PC-9 (cell line): Measurements from ENCODE around the gene ASB8. TPM values are rescaled to one million over a fixed set of nuclear protein-coding genes. Genes with fewer than 3 reads are reported as not detected.

Source experiments
- BruUV-seq: library from RNA; stranded (reverse); fragments of 400-500 nt; replicated peaks from 2 replicates; lab custom pipeline; 2021; lab: Mats Ljungman, UMichigan
- CTCF ChIA-PET: fragments of 300-600 bp; sonication (Branson Sonifier 250); formaldehyde crosslinking; loops from one replicate; lab custom pipeline; 2022; ENCODE audit warnings: antibody characterized with exemption; lab: Charles Lee
- POLR2A ChIA-PET: fragments of 300-600 bp; sonication (Branson Sonifier 250); formaldehyde crosslinking; loops from one replicate; lab custom pipeline; 2022; ENCODE audit warnings: antibody characterized with exemption; ENCODE audit not compliant: unreplicated experiment; lab: Charles Lee
- DNase-seq, 2 experiments: peaks; one replicate each; pipeline versions ENCODE4 v3.0.0 to v3.0.0-alpha.2; 2015 to 2022; ENCODE audit warnings: mixed read lengths in 1 of 2
- H2AFZ ChIP-seq: fragments of 200-600 bp; sonication (generic); 2 replicates; pipeline ENCODE4 v1.8.1; 2017; ENCODE audit warnings: antibody characterized with exemption
- H3F3A ChIP-seq: fragments of 200-600 bp; sonication (generic); 2 replicates; pipeline ENCODE4 v1.8.1; 2017; ENCODE audit warnings: antibody characterized with exemption, mild to moderate bottlenecking, low read depth; ENCODE audit not compliant: insufficient read depth
- H3K27ac ChIP-seq: fragments of 200-600 bp; sonication (generic); 2 replicates; pipeline ENCODE4 v1.6.1; 2016; ENCODE audit warnings: mixed run types
- H3K27me3 ChIP-seq: fragments of 200-600 bp; sonication (generic); 2 replicates; pipeline ENCODE4 v1.6.1; 2016; ENCODE audit warnings: low read depth, mixed run types; ENCODE audit not compliant: insufficient read depth
- H3K36me3 ChIP-seq: fragments of 200-600 bp; sonication (generic); 2 replicates; pipeline ENCODE4 v1.6.1; 2016; ENCODE audit warnings: low read depth, mixed run types
- H3K4me1 ChIP-seq: fragments of 200-600 bp; sonication (generic); replicated peaks from 2 replicates; pipeline ENCODE4 v1.6.1; 2016; ENCODE audit warnings: mixed run types; ENCODE audit not compliant: insufficient read depth
- H3K4me2 ChIP-seq: fragments of 200-600 bp; sonication (generic); 2 replicates; pipeline ENCODE4 v1.6.1; 2017; ENCODE audit warnings: mixed run types
- H3K4me3 ChIP-seq: fragments of 200-600 bp; sonication (generic); 2 replicates; pipeline ENCODE4 v1.6.1; 2016; ENCODE audit warnings: mixed run types
- H3K79me2 ChIP-seq: fragments of 200-600 bp; sonication (generic); 2 replicates; pipeline ENCODE4 v1.6.1; 2017; ENCODE audit warnings: low read depth, mixed run types
- H3K9me2 ChIP-seq: fragments of 200-600 bp; sonication (generic); 2 replicates; pipeline ENCODE4 v1.8.1; 2017; ENCODE audit warnings: mild to moderate bottlenecking; ENCODE audit not compliant: insufficient read depth
- H3K9me3 ChIP-seq: fragments of 200-600 bp; sonication (generic); 2 replicates; pipeline ENCODE4 v1.8.1; 2016; ENCODE audit warnings: low read depth; ENCODE audit not compliant: insufficient read depth
- H4K20me1 ChIP-seq: fragments of 200-600 bp; sonication (generic); 2 replicates; pipeline ENCODE4 v1.8.1; 2017; ENCODE audit not compliant: insufficient read depth
- EZH2 ChIP-seq: fragments of 200-600 bp; sonication (generic); IDR thresholded peaks from 2 replicates; pipeline ENCODE4 v1.8.0; 2017; ENCODE audit warnings: antibody characterized with exemption, low read depth
- intact Hi-C: fragments of 100-400 bp; cut with micrococcal nuclease; formaldehyde crosslinking; loops from one replicate; pipeline ENCODE4 v1.10.0; 2022; ENCODE audit not compliant: unreplicated experiment
- total RNA-seq: library from RNA; stranded (reverse); gene quantifications from 2 replicates; pipeline ENCODE4 v1.2.3, GENCODE V29; 2021
- TF ChIP-seq, protein P1 (sequence below): fragments of 200-600 bp; sonication (generic); conservative IDR thresholded peaks from 2 replicates; pipeline ENCODE4 v1.6.1; 2017; ENCODE audit warnings: mixed run types, antibody characterized with exemption, mild to moderate bottlenecking, moderate library complexity

Gene ASB8
- total RNA-seq, 1 experiment from 2014 or later: 25.1 TPM

DNA sequence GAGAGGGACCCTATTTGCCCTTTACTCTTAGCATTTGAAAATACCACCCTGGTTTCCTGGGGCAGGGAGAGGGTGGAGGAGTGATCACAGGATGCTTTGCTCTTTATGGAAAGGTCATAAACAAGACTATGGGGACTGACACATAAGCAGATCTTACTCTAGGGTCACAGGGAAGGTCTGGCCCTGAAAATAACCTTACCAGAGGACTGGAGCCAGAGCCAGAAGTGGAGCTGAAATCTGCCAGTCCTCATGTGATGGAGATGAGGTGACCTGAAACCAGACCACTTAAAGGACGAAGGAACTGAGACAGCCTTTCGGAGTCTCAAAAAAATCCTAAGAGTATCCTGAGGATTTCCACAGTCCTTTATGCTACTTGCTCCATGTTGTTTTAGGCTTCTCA is 25.8 kb downstream of the ASB8 start:
- no TSS peak for BruUV-seq
- H3K9me3 ChIP-seq: no peaks in the 10 kb centered on the region
- ChIA-PET CTCF (interaction anchor here (1.1 kb wide), 1 partner anchor 11 kb away, joined by 3 read pairs; no protein-coding TSS in a partner anchor), POLR2A (no interaction called here)
- H3K4me3 ChIP-seq: no peak overlapping the region
- no peaks in the 10 kb centered on the region for H3K4me1 ChIP-seq
- H2AFZ ChIP-seq: no peak overlapping the region
- no peaks in the 10 kb centered on the region for H3F3A ChIP-seq
- H3K79me2 ChIP-seq: no peaks in the 10 kb centered on the region
- no peak overlapping the region for H3K27ac ChIP-seq
- no peaks in the 10 kb centered on the region for H3K9me2 ChIP-seq
- DNase-seq: no peak
- intact Hi-C loops: no loop called here
- no peaks in the 10 kb centered on the region for H3K27me3 ChIP-seq
- TF ChIP-seq, protein P1, sequence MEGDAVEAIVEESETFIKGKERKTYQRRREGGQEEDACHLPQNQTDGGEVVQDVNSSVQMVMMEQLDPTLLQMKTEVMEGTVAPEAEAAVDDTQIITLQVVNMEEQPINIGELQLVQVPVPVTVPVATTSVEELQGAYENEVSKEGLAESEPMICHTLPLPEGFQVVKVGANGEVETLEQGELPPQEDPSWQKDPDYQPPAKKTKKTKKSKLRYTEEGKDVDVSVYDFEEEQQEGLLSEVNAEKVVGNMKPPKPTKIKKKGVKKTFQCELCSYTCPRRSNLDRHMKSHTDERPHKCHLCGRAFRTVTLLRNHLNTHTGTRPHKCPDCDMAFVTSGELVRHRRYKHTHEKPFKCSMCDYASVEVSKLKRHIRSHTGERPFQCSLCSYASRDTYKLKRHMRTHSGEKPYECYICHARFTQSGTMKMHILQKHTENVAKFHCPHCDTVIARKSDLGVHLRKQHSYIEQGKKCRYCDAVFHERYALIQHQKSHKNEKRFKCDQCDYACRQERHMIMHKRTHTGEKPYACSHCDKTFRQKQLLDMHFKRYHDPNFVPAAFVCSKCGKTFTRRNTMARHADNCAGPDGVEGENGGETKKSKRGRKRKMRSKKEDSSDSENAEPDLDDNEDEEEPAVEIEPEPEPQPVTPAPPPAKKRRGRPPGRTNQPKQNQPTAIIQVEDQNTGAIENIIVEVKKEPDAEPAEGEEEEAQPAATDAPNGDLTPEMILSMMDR: no peak
- no peak for TF ChIP-seq EZH2
- H3K36me3 ChIP-seq: peaks cover 19% of the 10 kb centered on the region; the same call in 1 of the 2 replicates
- H4K20me1 ChIP-seq: no peaks in the 10 kb centered on the region
- H3K4me2 ChIP-seq: no peak overlapping the region

DNA sequence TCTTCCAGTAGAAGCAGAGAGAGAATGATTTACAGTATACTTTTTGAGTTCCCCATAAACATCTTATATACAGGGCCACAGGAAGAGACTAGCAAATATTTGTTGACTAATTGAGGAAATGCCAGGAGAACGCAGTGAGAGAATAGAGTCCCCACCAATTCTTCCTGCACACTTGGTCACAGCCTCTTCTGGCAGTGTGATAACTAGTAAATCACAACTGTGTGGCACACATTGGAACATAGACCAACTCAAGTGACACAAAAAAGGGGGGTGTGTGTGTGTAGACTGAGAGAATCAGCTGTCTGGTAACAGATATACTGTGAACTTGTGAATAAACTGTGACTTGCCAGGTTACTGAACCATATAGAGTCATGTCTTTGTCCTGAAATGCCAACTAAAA is 27.9 kb downstream of the ASB8 start:
- intact Hi-C loops: no loop called here
- Histone ChIP-seq H3K4me2 (no peak overlapping the region), H3K4me3 (no peak overlapping the region), H3K27ac (no peak overlapping the region), H3K79me2 (no peaks in the 10 kb centered on the region), H4K20me1 (no peaks in the 10 kb centered on the region), H3K9me2 (no peaks in the 10 kb centered on the region), H3K9me3 (no peaks in the 10 kb centered on the region), H3F3A (no peaks in the 10 kb centered on the region), H3K4me1 (no peaks in the 10 kb centered on the region), H3K27me3 (no peaks in the 10 kb centered on the region), H3K36me3 (peaks cover 19% of the 10 kb centered on the region; the same call in 1 of the 2 replicates), H2AFZ (no peak overlapping the region)
- ChIA-PET CTCF (no interaction called here), POLR2A (no interaction called here)
- DNase-seq: no peak
- TF ChIP-seq, protein P1: no peak
- TF ChIP-seq EZH2: no peak
- BruUV-seq: no TSS peak

DNA sequence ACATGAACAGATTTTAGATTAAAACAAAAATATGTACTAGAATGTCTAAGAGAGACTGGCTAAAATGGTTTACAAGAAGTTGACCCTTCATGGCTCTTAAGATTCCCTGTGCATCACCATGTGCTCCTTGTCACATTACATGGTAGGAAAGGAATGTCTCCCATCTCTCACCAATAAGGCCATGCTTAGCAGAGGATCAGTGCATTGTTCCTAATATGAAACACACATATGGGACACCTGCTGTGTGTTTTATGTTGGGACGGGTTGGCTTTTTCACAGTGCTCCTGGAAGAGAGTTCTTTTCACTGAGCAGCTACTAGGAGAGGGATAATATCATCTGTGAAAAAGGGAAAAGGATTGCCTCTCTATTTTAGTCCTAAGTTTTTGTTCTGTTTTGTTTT is 28.5 kb downstream of the ASB8 start:
- H3K9me2 ChIP-seq: no peaks in the 10 kb centered on the region
- H3K27me3 ChIP-seq: no peaks in the 10 kb centered on the region
- peaks cover 19% of the 10 kb centered on the region; the same call in 1 of the 2 replicates for H3K36me3 ChIP-seq
- no peak overlapping the region for H3K4me2 ChIP-seq
- no peak overlapping the region for H2AFZ ChIP-seq
- no peaks in the 10 kb centered on the region for H3K4me1 ChIP-seq
- H3K4me3 ChIP-seq: no peak overlapping the region
- no peaks in the 10 kb centered on the region for H4K20me1 ChIP-seq
- H3K79me2 ChIP-seq: no peaks in the 10 kb centered on the region
- no peaks in the 10 kb centered on the region for H3K9me3 ChIP-seq
- TF ChIP-seq EZH2: no peak
- TF ChIP-seq, protein P1: no peak
- POLR2A ChIA-PET: no interaction called here
- no peak for DNase-seq
- H3F3A ChIP-seq: no peaks in the 10 kb centered on the region
- intact Hi-C loops: no loop called here
- BruUV-seq: no TSS peak
- no peak overlapping the region for H3K27ac ChIP-seq
- CTCF ChIA-PET: interaction anchor here (0.7 kb wide), 1 partner anchor 8 kb away, joined by 25 read pairs; no protein-coding TSS in a partner anchor
